Stimulated activated effector memory CD8-positive, alpha-beta T cell treated with anti-CD3 and anti-CD28 coated beads, Interleukin-12 subunit alpha, Interleukin-12 subunit beta, amount 100 ng/mL, for 72 hours (primary cell): Measurements from ENCODE around the gene TRPM8.
"Not testable (repeated sequence)": the region's sequence is repeated elsewhere in the genome, so short reads cannot be mapped to it uniquely, and the experiment has no call there.

Source experiments
- ATAC-seq: fragments of 150-1000 bp; cut with Tn5 transposase; 2 replicates; pipeline ENCODE4 v1.10.0; 2021
- DNase-seq, 2 donors: peaks; one replicate each; pipeline ENCODE4 v3.0.0; 2021 to 2022; ENCODE audit warnings: low spot score in 2 of 2
- H3K27ac Mint-ChIP-seq: one replicate; pipeline ENCODE4 v1.8.0; 2022; ENCODE audit warnings: mild to moderate bottlenecking, mixed read lengths
- H3K36me3 Mint-ChIP-seq: one replicate; pipeline ENCODE4 v1.8.0; 2022; ENCODE audit warnings: mild to moderate bottlenecking, mixed read lengths
- H3K4me1 Mint-ChIP-seq: one replicate; pipeline ENCODE4 v1.8.0; 2022; ENCODE audit warnings: mixed read lengths
- H3K4me3 Mint-ChIP-seq: one replicate; pipeline ENCODE4 v1.8.0; 2022; ENCODE audit warnings: mild to moderate bottlenecking, mixed read lengths
- H3K9me3 Mint-ChIP-seq: one replicate; pipeline ENCODE4 v1.8.0; 2022; ENCODE audit warnings: mixed read lengths

Gene TRPM8

GRCh38 chr2:233952335-233952734 is 35.2 kb downstream of the TRPM8 start:
- no peak overlapping the region for H3K4me3 Mint-ChIP-seq
- no peak for ATAC-seq
- no peak for DNase-seq
- no peaks in the 10 kb centered on the region for H3K9me3 Mint-ChIP-seq
- H3K4me1 Mint-ChIP-seq, result no peaks in the 10 kb centered on the region
- no peaks in the 10 kb centered on the region for H3K36me3 Mint-ChIP-seq
- H3K27ac Mint-ChIP-seq, result no peak overlapping the region

DNA sequence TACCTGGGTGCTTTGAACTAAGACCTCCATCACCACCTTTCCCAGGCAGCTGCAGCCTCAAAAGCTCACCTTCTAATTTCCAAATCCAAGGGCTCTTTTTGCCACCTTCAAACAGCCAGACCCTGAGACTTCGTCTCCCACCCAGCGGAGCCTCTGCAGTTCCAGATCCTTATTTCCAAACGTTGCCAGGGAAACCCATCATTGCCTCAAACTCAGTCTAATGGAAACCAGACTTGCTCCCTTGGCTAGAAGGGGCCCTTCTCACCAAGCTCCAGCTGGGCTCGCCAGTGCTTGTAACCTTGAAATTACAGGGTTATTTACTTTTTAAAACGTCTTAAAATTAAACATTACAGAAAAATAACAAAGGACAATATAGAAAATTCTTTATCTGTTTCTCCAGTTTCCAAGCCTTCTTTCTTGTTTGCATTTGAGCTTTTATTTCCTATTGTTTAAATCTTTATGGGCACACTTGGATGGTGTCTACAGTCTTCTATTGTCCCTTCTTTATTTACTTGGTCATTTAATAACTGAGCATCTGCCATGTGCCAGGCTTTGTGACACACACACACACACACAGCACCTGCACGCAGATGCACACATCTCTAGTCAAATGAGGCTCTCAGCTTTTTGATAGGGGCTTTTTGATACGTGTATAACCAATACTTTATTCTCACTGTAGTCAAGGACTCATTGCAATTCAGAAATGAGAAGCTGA is 36.1 kb downstream of the TRPM8 start:
- Mint-ChIP-seq H3K36me3 (no peaks in the 10 kb centered on the region), H3K27ac (no peak overlapping the region)

DNA sequence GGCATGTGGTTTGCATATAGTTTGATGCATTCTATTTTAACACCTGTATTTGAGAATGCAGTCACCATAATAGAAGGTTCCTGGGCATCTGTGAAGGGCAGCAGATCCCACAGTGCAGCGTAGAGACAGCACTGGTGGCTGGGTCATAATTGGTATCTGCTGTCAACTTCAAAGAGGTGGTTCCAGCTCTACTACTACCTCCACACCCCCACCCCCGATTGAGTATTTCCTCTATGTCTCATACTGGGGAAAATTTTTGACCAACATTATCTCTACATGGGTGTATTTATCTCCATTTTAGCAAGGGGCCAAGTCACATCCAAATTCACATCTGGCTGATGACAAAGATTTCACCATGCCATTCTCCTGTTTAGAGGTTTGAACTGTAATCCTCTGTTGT is 43.0 kb downstream of the TRPM8 start:
- Mint-ChIP-seq H3K36me3 (no peaks in the 10 kb centered on the region), H3K27ac (no peak overlapping the region), H3K4me1 (no peaks in the 10 kb centered on the region), H3K4me3 (no peak overlapping the region), H3K9me3 (no peaks in the 10 kb centered on the region)
- DNase-seq (no peak), ATAC-seq (peak; percentile 60)

More for the DNA sequence above, 36.1 kb downstream of the TRPM8 start:
- ATAC-seq, result no peak
- H3K4me3 Mint-ChIP-seq, result no peak overlapping the region
- DNase-seq, result no peak
- H3K9me3 Mint-ChIP-seq, result no peaks in the 10 kb centered on the region
- no peaks in the 10 kb centered on the region for H3K4me1 Mint-ChIP-seq

DNA sequence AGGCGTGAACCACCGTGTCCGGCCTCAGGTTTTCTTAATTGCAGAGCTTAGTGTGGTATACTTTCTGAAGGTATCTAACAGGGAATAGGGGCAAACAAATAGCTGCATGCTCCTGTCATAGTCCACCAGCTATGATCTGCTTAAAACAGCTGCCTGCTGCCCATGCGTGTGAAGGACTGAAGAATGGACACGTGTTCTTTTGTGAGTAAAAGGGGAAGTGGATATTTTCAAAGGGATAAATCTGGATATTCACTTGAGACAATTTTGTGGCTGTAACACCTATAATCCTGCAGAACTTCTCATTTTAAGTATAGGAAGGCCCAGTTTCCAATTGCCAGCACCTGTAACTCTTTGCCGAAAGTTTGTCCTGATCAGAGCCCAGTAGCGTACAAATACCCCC is 44.7 kb downstream of the TRPM8 start:
- no peak overlapping the region for H3K27ac Mint-ChIP-seq
- no peak overlapping the region for H3K4me3 Mint-ChIP-seq
- ATAC-seq (no peak), DNase-seq (no peak)
- H3K4me1 Mint-ChIP-seq, result peaks cover 3% of the 10 kb centered on the region
- no peaks in the 10 kb centered on the region for H3K36me3 Mint-ChIP-seq
- no peaks in the 10 kb centered on the region for H3K9me3 Mint-ChIP-seq

DNA sequence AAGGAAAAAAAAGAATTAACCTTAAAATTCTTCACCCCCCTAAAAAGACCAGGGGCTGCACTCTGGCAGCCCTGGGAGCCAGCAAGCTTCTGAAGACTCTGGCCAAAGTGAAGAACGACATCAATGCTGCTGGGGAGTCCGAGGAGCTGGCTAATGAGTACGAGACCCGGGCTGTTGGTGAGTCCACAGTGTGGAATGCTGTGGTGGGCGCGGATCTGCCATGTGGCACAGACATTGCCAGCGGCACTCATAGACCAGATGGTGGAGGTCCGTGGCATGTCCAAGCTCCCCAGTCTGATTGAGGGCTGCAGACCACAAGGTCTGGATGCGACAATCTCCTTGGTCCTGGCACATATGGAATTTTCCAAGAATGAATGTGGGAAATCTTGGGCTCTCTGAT is 47.4 kb downstream of the TRPM8 start:
- peaks cover 19% of the 10 kb centered on the region for H3K4me1 Mint-ChIP-seq
- no peaks in the 10 kb centered on the region for H3K9me3 Mint-ChIP-seq
- no peak for DNase-seq
- no peak overlapping the region for H3K27ac Mint-ChIP-seq
- no peaks in the 10 kb centered on the region for H3K36me3 Mint-ChIP-seq
- no peak for ATAC-seq
- no peak overlapping the region for H3K4me3 Mint-ChIP-seq

GRCh38 chr2:233965032-233965603 is 47.9 kb downstream of the TRPM8 start:
- ATAC-seq (no peak), DNase-seq (no peak)
- peaks cover 19% of the 10 kb centered on the region for H3K4me1 Mint-ChIP-seq
- H3K4me3 Mint-ChIP-seq, result no peak overlapping the region
- no peaks in the 10 kb centered on the region for H3K9me3 Mint-ChIP-seq
- H3K36me3 Mint-ChIP-seq, result no peaks in the 10 kb centered on the region
- H3K27ac Mint-ChIP-seq, result no peak overlapping the region

DNA sequence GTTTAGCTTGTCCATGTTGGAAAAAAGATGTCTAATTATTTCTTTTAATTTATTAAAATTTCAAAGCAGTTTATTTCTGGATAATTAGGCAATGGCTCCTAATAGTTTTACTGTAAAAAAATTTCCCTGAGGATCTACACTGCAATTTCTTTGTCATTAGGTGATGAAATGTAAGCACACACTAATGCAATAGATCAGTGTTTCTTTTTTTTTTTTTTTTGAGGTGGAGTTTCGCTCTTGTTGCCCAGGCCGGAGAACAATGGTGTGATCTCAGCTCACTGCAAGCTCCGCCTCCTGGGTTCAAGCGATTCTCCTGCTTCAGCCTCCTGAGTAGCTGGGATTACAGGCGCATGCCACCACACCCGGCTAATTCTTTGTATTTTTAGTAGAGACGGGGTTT is 48.5 kb downstream of the TRPM8 start:
- ATAC-seq, H3K36me3 Mint-ChIP-seq, H3K27ac Mint-ChIP-seq, DNase-seq, H3K4me3 Mint-ChIP-seq, H3K9me3 Mint-ChIP-seq: not testable (repeated sequence)
- peaks cover 19% of the 10 kb centered on the region for H3K4me1 Mint-ChIP-seq

DNA sequence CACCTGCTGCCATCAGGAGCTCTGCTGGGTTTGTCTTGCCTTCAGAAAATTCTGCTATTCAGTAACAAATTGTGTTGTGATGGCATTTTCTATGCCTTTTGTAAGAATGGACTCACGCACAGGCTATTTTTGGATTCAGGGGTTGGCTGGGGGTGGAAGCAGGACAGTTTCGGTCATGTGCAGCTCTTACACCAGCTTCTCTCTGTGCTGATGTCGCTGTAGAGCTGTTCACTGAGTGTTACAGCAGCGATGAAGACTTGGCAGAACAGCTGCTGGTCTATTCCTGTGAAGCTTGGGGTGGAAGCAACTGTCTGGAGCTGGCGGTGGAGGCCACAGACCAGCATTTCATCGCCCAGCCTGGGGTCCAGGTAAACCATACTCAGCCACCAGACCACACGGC is 49.2 kb downstream of the TRPM8 start:
- no peak for ATAC-seq
- Mint-ChIP-seq H3K9me3 (no peaks in the 10 kb centered on the region), H3K4me1 (peaks cover 19% of the 10 kb centered on the region), H3K4me3 (no peak overlapping the region), H3K27ac (no peak overlapping the region), H3K36me3 (no peaks in the 10 kb centered on the region)
- no peak for DNase-seq

GRCh38 chr2:233967164-233967563 is 50.0 kb downstream of the TRPM8 start:
- Mint-ChIP-seq H3K4me3 (no peak overlapping the region), H3K36me3 (no peaks in the 10 kb centered on the region), H3K27ac (peak overlapping the region; percentile 6), H3K9me3 (no peaks in the 10 kb centered on the region), H3K4me1 (peaks cover 19% of the 10 kb centered on the region)
- DNase-seq, result no peak
- ATAC-seq, result no peak

GRCh38 chr2:233968556-233968955 is 51.4 kb downstream of the TRPM8 start:
- ATAC-seq (no peak), DNase-seq (no peak)

GRCh38 chr2:233972460-233972859 is 55.3 kb downstream of the TRPM8 start:
- not testable (repeated sequence) for H3K4me3 Mint-ChIP-seq, H3K27ac Mint-ChIP-seq, H3K9me3 Mint-ChIP-seq, ATAC-seq, DNase-seq, H3K36me3 Mint-ChIP-seq
- H3K4me1 Mint-ChIP-seq, result peaks cover 27% of the 10 kb centered on the region

More at GRCh38 chr2:233968556-233968955, 51.4 kb downstream of the TRPM8 start:
- peaks cover 19% of the 10 kb centered on the region for H3K4me1 Mint-ChIP-seq
- no peak overlapping the region for H3K4me3 Mint-ChIP-seq
- H3K27ac Mint-ChIP-seq, result no peak overlapping the region
- H3K36me3 Mint-ChIP-seq, result no peaks in the 10 kb centered on the region
- H3K9me3 Mint-ChIP-seq, result no peaks in the 10 kb centered on the region

- DNase-seq, result no peak
These were observed 55.9 kb downstream of the TRPM8 start for GRCh38 chr2:233972941-233973575.

DNA sequence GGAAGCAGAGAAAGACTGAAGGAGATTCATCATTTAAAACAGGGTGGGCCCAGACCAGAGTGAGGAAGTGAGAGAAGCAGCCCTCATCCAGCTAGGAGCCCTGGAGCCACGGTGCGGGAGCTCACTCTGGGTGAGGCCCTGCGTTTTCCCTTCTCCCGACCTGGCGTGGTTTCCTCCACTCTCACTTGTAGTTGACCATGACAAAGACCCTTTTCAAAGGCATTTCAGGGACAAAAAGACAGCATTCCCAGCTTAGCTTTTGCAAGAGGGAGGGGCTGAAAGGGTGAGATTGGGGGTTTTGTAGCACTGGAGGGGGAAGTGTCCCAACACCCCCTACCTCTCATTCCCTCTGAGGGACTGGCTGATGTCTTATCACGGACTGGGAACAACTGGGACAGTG is 56.6 kb downstream of the TRPM8 start:
- Mint-ChIP-seq H3K4me1 (peaks cover 30% of the 10 kb centered on the region), H3K9me3 (no peaks in the 10 kb centered on the region), H3K27ac (no peak overlapping the region), H3K4me3 (no peak overlapping the region), H3K36me3 (no peaks in the 10 kb centered on the region)
- ATAC-seq (no peak), DNase-seq (no peak)

More at GRCh38 chr2:233972941-233973575, 55.9 kb downstream of the TRPM8 start:
- peaks cover 27% of the 10 kb centered on the region for H3K4me1 Mint-ChIP-seq
- H3K27ac Mint-ChIP-seq, result no peak overlapping the region
- no peak for ATAC-seq
- no peak overlapping the region for H3K4me3 Mint-ChIP-seq
- H3K9me3 Mint-ChIP-seq, result no peaks in the 10 kb centered on the region
- no peaks in the 10 kb centered on the region for H3K36me3 Mint-ChIP-seq

- Mint-ChIP-seq H3K4me1 (peaks cover 36% of the 10 kb centered on the region), H3K36me3 (no peaks in the 10 kb centered on the region), H3K27ac (no peak overlapping the region), H3K4me3 (no peak overlapping the region), H3K9me3 (no peaks in the 10 kb centered on the region)
- peak; percentile 93 for ATAC-seq
- DNase-seq, result no peak
These were observed 57.4 kb downstream of the TRPM8 start for GRCh38 chr2:233974530-233975071.

GRCh38 chr2:233976087-233976486 is 58.9 kb downstream of the TRPM8 start:
- no peak for ATAC-seq
- DNase-seq, result no peak
- Mint-ChIP-seq H3K36me3 (no peaks in the 10 kb centered on the region), H3K9me3 (no peaks in the 10 kb centered on the region), H3K27ac (no peak overlapping the region), H3K4me1 (peaks cover 49% of the 10 kb centered on the region), H3K4me3 (no peak overlapping the region)
